A673 (cell line): Measurements from ENCODE around the gene SMIM24. TPM values are rescaled to one million over a fixed set of nuclear protein-coding genes. Genes with fewer than 3 reads are reported as not detected.
"Not testable (repeated sequence)": the region's sequence is repeated elsewhere in the genome, so short reads cannot be mapped to it uniquely, and the experiment has no call there.

Experiments used
- BruUV-seq: library from RNA; stranded (reverse); fragments of 400-500 nt; replicated peaks from 2 replicates; lab custom pipeline; 2021; lab: Mats Ljungman, UMichigan
- CTCF ChIA-PET: fragments of 300-600 bp; sonication (Branson Sonifier 250); formaldehyde crosslinking; loops from one replicate; lab custom pipeline; 2022; ENCODE audit warnings: antibody characterized with exemption; lab: Charles Lee
- POLR2A ChIA-PET: fragments of 300-600 bp; sonication (Branson Sonifier 250); formaldehyde crosslinking; loops from one replicate; lab custom pipeline; 2022; ENCODE audit warnings: antibody characterized with exemption; ENCODE audit not compliant: low non-redundant PET; lab: Charles Lee
- DNase-seq: peaks from one replicate; pipeline ENCODE4 v3.0.0-alpha.2; 2015; ENCODE audit warnings: low spot score
- H3K27ac ChIP-seq: fragments of 200-600 bp; sonication (generic); 2 replicates; pipeline ENCODE4 v1.5.1; 2016; ENCODE audit warnings: mixed run types, low read depth, mild to moderate bottlenecking, mixed read lengths, antibody characterized with exemption, low read length; ENCODE audit not compliant: poor library complexity, severe bottlenecking
- H3K27me3 ChIP-seq: fragments of 200-600 bp; sonication (generic); replicated peaks from 2 replicates; pipeline ENCODE4 v1.6.1; 2017; ENCODE audit warnings: mixed run types, low read depth, mild to moderate bottlenecking, mixed read lengths, antibody characterized with exemption, low read length; ENCODE audit not compliant: insufficient read depth, poor library complexity
- H3K36me3 ChIP-seq: fragments of 200-600 bp; sonication (generic); 2 replicates; pipeline ENCODE4 v1.6.1; 2016; ENCODE audit warnings: mixed run types, mild to moderate bottlenecking, mixed read lengths, antibody characterized with exemption, low read length; ENCODE audit not compliant: insufficient read depth, poor library complexity, severe bottlenecking
- H3K4me1 ChIP-seq: fragments of 200-600 bp; sonication (generic); 2 replicates; pipeline ENCODE4 v1.6.1; 2017; ENCODE audit warnings: mixed run types, mild to moderate bottlenecking, mixed read lengths, antibody characterized with exemption, low read length; ENCODE audit not compliant: insufficient read depth, poor library complexity, severe bottlenecking
- H3K4me3 ChIP-seq: fragments of 200-600 bp; sonication (generic); 2 replicates; pipeline ENCODE4 v1.5.1; 2016; ENCODE audit warnings: low read depth, mixed run types, mild to moderate bottlenecking, mixed read lengths, low read length; ENCODE audit not compliant: poor library complexity, severe bottlenecking
- H3K9me3 ChIP-seq: fragments of 200-600 bp; sonication (generic); 2 replicates; pipeline ENCODE4 v1.6.1; 2016; ENCODE audit warnings: mixed run types, low read depth, mild to moderate bottlenecking, mixed read lengths, antibody characterized with exemption, low read length; ENCODE audit not compliant: poor library complexity, severe bottlenecking
- CTCF ChIP-seq: fragments of 300-800, 200-600 bp; sonication (generic); conservative IDR thresholded peaks from 2 replicates; pipeline ENCODE4 v1.5.1; 2017; ENCODE audit warnings: low read depth, mild to moderate bottlenecking, antibody characterized with exemption, low read length, moderate library complexity, mixed read lengths
- EZH2 ChIP-seq: fragments of 200-600 bp; sonication (generic); IDR thresholded peaks from 2 replicates; pipeline ENCODE4 v1.6.1; 2017; ENCODE audit warnings: borderline replicate concordance, low read depth, mild to moderate bottlenecking, mixed read lengths, antibody characterized with exemption, low read length; ENCODE audit not compliant: poor library complexity, severe bottlenecking
- intact Hi-C: fragments of 100-400 bp; cut with micrococcal nuclease; formaldehyde crosslinking; loops from one replicate; pipeline ENCODE4 v1.10.0; 2022; ENCODE audit not compliant: unreplicated experiment
- total RNA-seq: library from RNA; stranded (reverse); gene quantifications from 2 replicates; pipeline ENCODE4 v1.2.3, GENCODE V29; 2021

SMIM24 gene
- total RNA-seq, 1 experiment from 2014 or later: not detected

- Histone ChIP-seq H3K4me3 (no peak overlapping the region), H3K9me3 (no peaks in the 10 kb centered on the region), H3K27me3 (no peaks in the 10 kb centered on the region), H3K36me3 (peaks cover 48% of the 10 kb centered on the region), H3K4me1 (no peaks in the 10 kb centered on the region), H3K27ac (no peak overlapping the region)
- ChIA-PET POLR2A (no interaction called here), CTCF (no interaction called here)
- intact Hi-C loops: no loop called here
- no TSS peak for BruUV-seq
- no peak for TF ChIP-seq EZH2
- TF ChIP-seq CTCF: no peak
- no peak for DNase-seq
Measured at GRCh38 chr19:3448616-3449334, 31.6 kb downstream of the SMIM24 start.

GRCh38 chr19:3446657-3447056, 33.7 kb downstream of the SMIM24 start:
- CTCF ChIA-PET, BruUV-seq, H3K27me3 ChIP-seq, POLR2A ChIA-PET, H3K4me3 ChIP-seq, DNase-seq, H3K4me1 ChIP-seq, H3K27ac ChIP-seq, intact Hi-C loops, H3K9me3 ChIP-seq: not testable (repeated sequence)
- peaks cover 38% of the 10 kb centered on the region for H3K36me3 ChIP-seq

GRCh38 chr19:3444695-3445234, 35.6 kb downstream of the SMIM24 start:
- BruUV-seq: no TSS peak
- no peak overlapping the region for H3K27ac ChIP-seq
- H3K36me3 ChIP-seq: peaks cover 28% of the 10 kb centered on the region
- H3K9me3 ChIP-seq: no peaks in the 10 kb centered on the region
- peaks cover 6% of the 10 kb centered on the region for H3K4me1 ChIP-seq
- DNase-seq: no peak
- ChIA-PET CTCF (no interaction called here), POLR2A (no interaction called here)
- TF ChIP-seq EZH2: no peak
- no peak for TF ChIP-seq CTCF
- H3K27me3 ChIP-seq: no peaks in the 10 kb centered on the region
- intact Hi-C loops: no loop called here
- H3K4me3 ChIP-seq: no peak overlapping the region
